H1 (cell line): ENCODE data around the gene CC2D1A. TPM values are rescaled to one million over a fixed set of nuclear protein-coding genes. Genes with fewer than 3 reads are reported as not detected.

Experiments
- CTCF ChIA-PET: fragments of 300-600 bp; sonication (Branson Sonifier 250); formaldehyde crosslinking; loops from one replicate; lab custom pipeline; 2021; ENCODE audit not compliant: partially characterized antibody; lab: Charles Lee
- POLR2A ChIA-PET: fragments of 300-600 bp; sonication (Branson Sonifier 250); formaldehyde crosslinking; loops from one replicate; lab custom pipeline; 2021; ENCODE audit warnings: inconsistent platforms; ENCODE audit not compliant: partially characterized antibody; lab: Charles Lee
- DNase-seq, 2 experiments: peaks; one replicate each; pipeline versions ENCODE4 v3.0.0 to v3.0.0-alpha.2; 2010 to 2022; ENCODE audit warnings: low spot score in 2 of 2, low read depth in 1 of 2, mixed read lengths in 1 of 2
- FAIRE-seq: peaks from 2 replicates; lab custom pipeline; 2011; peaks lifted over from hg19 to GRCh38; lab: Jason Lieb, UNC
- H2AFZ ChIP-seq: 2 replicates; pipeline ENCODE4 v1.8.1; 2012; ENCODE audit warnings: low read length, inconsistent platforms
- H2AK5ac ChIP-seq: 2 replicates; pipeline ENCODE4 v1.6.1; 2013; ENCODE audit warnings: low read depth, low read length
- H2BK120ac ChIP-seq: replicated peaks from 2 replicates; pipeline ENCODE3; 2013; ENCODE audit warnings: low read depth, low read length, inconsistent platforms
- H2BK12ac ChIP-seq: 2 replicates; pipeline ENCODE4 v1.6.1; 2013; ENCODE audit warnings: low read depth, low read length
- H2BK15ac ChIP-seq: 2 replicates; pipeline ENCODE4 v1.6.1; 2013; ENCODE audit warnings: low read length
- H2BK20ac ChIP-seq: 2 replicates; pipeline ENCODE4 v1.6.1; 2013; ENCODE audit warnings: low read length
- H2BK5ac ChIP-seq: 2 replicates; pipeline ENCODE4 v1.6.1; 2013; ENCODE audit warnings: low read depth, low read length
- H3K14ac ChIP-seq: 2 replicates; pipeline ENCODE4 v1.6.1; 2013; ENCODE audit warnings: inconsistent platforms; ENCODE audit not compliant: insufficient read length
- H3K18ac ChIP-seq: 2 replicates; pipeline ENCODE4 v1.6.1; 2013; ENCODE audit warnings: low read length; ENCODE audit errors: extremely low read depth
- H3K23ac ChIP-seq: 2 replicates; pipeline ENCODE4 v1.6.1; 2013; ENCODE audit warnings: inconsistent platforms; ENCODE audit not compliant: insufficient read length
- H3K23me2 ChIP-seq: 2 replicates; pipeline ENCODE4 v1.6.1; 2013; ENCODE audit warnings: low read depth, low read length
- H3K27ac ChIP-seq: 2 replicates; pipeline ENCODE4 v1.6.1; 2011; ENCODE audit warnings: low read depth, low read length, inconsistent platforms
- H3K27me3 ChIP-seq, 4 experiments: replicated peaks in 1 of 4; 1 replicate in 1 of 4; 2 replicates in 3 of 4; pipeline versions ENCODE4 v1.6.1 to v1.8.1; 2011 to 2013; ENCODE audit warnings: low read length in 3 of 4, mild to moderate bottlenecking in 3 of 4, inconsistent platforms in 2 of 4, mixed read lengths in 2 of 4, moderate library complexity in 1 of 4; ENCODE audit not compliant: control insufficient read depth in 3 of 4, insufficient read depth in 3 of 4; ENCODE audit errors: extremely low read depth in 1 of 4
- H3K36me3 ChIP-seq, 4 experiments: 2 replicates each; pipeline versions ENCODE4 v1.6.1 to v1.8.1; 2011 to 2013; ENCODE audit warnings: mild to moderate bottlenecking in 4 of 4, low read length in 3 of 4, moderate library complexity in 2 of 4, control low read depth in 1 of 4, inconsistent platforms in 1 of 4; ENCODE audit not compliant: insufficient read depth in 4 of 4, control insufficient read depth in 2 of 4
- H3K4ac ChIP-seq: replicated peaks from 2 replicates; pipeline ENCODE3; 2013; ENCODE audit warnings: low read length, low read depth, mixed read lengths, inconsistent platforms; ENCODE audit not compliant: insufficient read length
- H3K4me1 ChIP-seq, 4 experiments: replicated peaks in 1 of 4; 1 replicate in 1 of 4; 2 replicates in 3 of 4; pipeline versions ENCODE4 v1.6.1 to v1.8.1; 2011 to 2013; ENCODE audit warnings: low read length in 3 of 4, inconsistent platforms in 2 of 4, mixed read lengths in 1 of 4; ENCODE audit not compliant: insufficient read depth in 4 of 4, control insufficient read depth in 3 of 4
- H3K4me2 ChIP-seq, 2 experiments: 2 replicates each; pipeline versions ENCODE4 v1.6.1 to v1.8.1; 2011 to 2013; ENCODE audit warnings: low read depth in 2 of 2, low read length in 2 of 2, control low read depth in 1 of 2, inconsistent platforms in 1 of 2, mild to moderate bottlenecking in 1 of 2; ENCODE audit not compliant: insufficient read depth in 1 of 2
- H3K4me3 ChIP-seq, 4 experiments: fragments of 200-600, 300-600 bp in 1 of 4; sonication (generic), shearing (Covaris generic), sonication (Bioruptor Twin) in 1 of 4; 2 replicates each; pipeline versions ENCODE4 v1.5.1 to v1.8.1; 2011 to 2016; ENCODE audit warnings: low read length in 4 of 4, low read depth in 3 of 4, control low read depth in 2 of 4, inconsistent platforms in 2 of 4, mild to moderate bottlenecking in 2 of 4, mixed read lengths in 1 of 4, moderate library complexity in 1 of 4; ENCODE audit not compliant: insufficient read depth in 2 of 4; ENCODE audit errors: extremely low read depth in 1 of 4
- H3K56ac ChIP-seq: replicated peaks from 2 replicates; pipeline ENCODE3; 2013; ENCODE audit warnings: low read depth, mild to moderate bottlenecking, mixed read lengths, low read length, inconsistent platforms; ENCODE audit not compliant: insufficient read length
- H3K79me1 ChIP-seq: 2 replicates; pipeline ENCODE4 v1.6.1; 2013; ENCODE audit warnings: low read depth, low read length, control low read depth
- H3K79me2 ChIP-seq, 2 experiments: 2 replicates each; pipeline versions ENCODE4 v1.6.1 to v1.8.1; 2012 to 2013; ENCODE audit warnings: low read length in 2 of 2, mild to moderate bottlenecking in 2 of 2, inconsistent platforms in 1 of 2; ENCODE audit not compliant: insufficient read depth in 2 of 2, control insufficient read depth in 1 of 2
- H3K9ac ChIP-seq, 4 experiments: replicated peaks in 1 of 4; 1 replicate in 1 of 4; 2 replicates in 3 of 4; pipeline versions ENCODE4 v1.6.1 to v1.8.1; 2011 to 2013; ENCODE audit warnings: low read depth in 3 of 4, low read length in 3 of 4, control low read depth in 2 of 4, mild to moderate bottlenecking in 2 of 4, moderate library complexity in 2 of 4, inconsistent platforms in 1 of 4; ENCODE audit errors: extremely low read depth in 1 of 4
- H3K9me3 ChIP-seq, 2 experiments: 2 replicates each; pipeline versions ENCODE4 v1.6.1 to v1.8.1; 2012 to 2013; ENCODE audit warnings: mild to moderate bottlenecking in 2 of 2, moderate library complexity in 2 of 2, control low read depth in 1 of 2, inconsistent platforms in 1 of 2, low read depth in 1 of 2, low read length in 1 of 2, mixed read lengths in 1 of 2; ENCODE audit not compliant: insufficient read depth in 2 of 2
- H4K20me1 ChIP-seq, 2 experiments: replicated peaks in 1 of 2; 2 replicates each; pipeline versions ENCODE3 to v1.8.1; 2011 to 2013; ENCODE audit warnings: inconsistent platforms in 2 of 2, low read length in 2 of 2, mild to moderate bottlenecking in 1 of 2; ENCODE audit not compliant: insufficient read depth in 2 of 2, control insufficient read depth in 1 of 2
- H4K5ac ChIP-seq: 2 replicates; pipeline ENCODE4 v1.6.1; 2013; ENCODE audit warnings: low read length, low read depth, mixed read lengths, inconsistent platforms; ENCODE audit not compliant: insufficient read length
- H4K8ac ChIP-seq: 2 replicates; pipeline ENCODE4 v1.8.0; 2013; ENCODE audit warnings: mild to moderate bottlenecking, moderate library complexity, low read length, inconsistent platforms; ENCODE audit not compliant: insufficient read depth; ENCODE audit errors: extremely low read depth
- H4K91ac ChIP-seq: replicated peaks from 2 replicates; pipeline ENCODE3; 2013; ENCODE audit warnings: low read length, mixed read lengths, inconsistent platforms; ENCODE audit not compliant: insufficient read length
- CBX5 ChIP-seq: fragments of 300-800, 300-1000 bp; sonication (generic); IDR thresholded peaks from 2 replicates; pipeline ENCODE4 v1.7.1; 2016; ENCODE audit warnings: antibody characterized with exemption, low read length, low read depth
- EGR1 ChIP-seq: IDR thresholded peaks from 2 replicates; pipeline ENCODE4 v1.6.1; 2011; ENCODE audit warnings: low read depth, low read length, borderline replicate concordance
- TCF12 ChIP-seq: IDR thresholded peaks from 2 replicates; pipeline ENCODE4 v1.6.1; 2011; ENCODE audit warnings: low read depth, mild to moderate bottlenecking, low read length
- WGBS, 2 experiments: shearing (Covaris generic) in 1 of 2; methylation state at CpG; one replicate each; pipeline versions ENCODE4 v1.1.6 to v1.1.7; 2013 to 2015; ENCODE audit warnings: low lambda C conversion rate in 2 of 2, mixed read lengths in 2 of 2, inconsistent platforms in 1 of 2, low coverage in 1 of 2, missing lambda C conversion rate in 1 of 2; ENCODE audit not compliant: insufficient replicate concordance in 2 of 2, insufficient coverage in 1 of 2, insufficient read length in 1 of 2; ENCODE audit errors: extremely low coverage in 1 of 2, missing lambda C conversion rate in 1 of 2; 5-methylcytosine and 5-hydroxymethylcytosine counted together
- polyA plus RNA-seq, 7 experiments: library from polyadenylated mRNA; depleted of rRNA in 3 of 7; stranded (reverse) in 5 of 7; unstranded in 2 of 7; fragments of >200 nt in 5 of 7; fragments of 200-250 nt in 2 of 7; gene quantifications; 1 replicate in 5 of 7; 2 replicates in 1 of 7; 4 replicates in 1 of 7; pipeline versions ENCODE4 v1.2.1 to v1.2.3, GENCODE V29; 2011 to 2013; ENCODE audit warnings: missing spikeins in 2 of 7, mixed read lengths in 2 of 7
- total RNA-seq: library from RNA; stranded (reverse); fragmentation: NEBNext Ultra II Directional; extraction: Animal tissue kit (Norgen Biotek cat#: 25700); gene quantifications from 2 replicates; pipeline ENCODE4 v1.2.1, GENCODE V29; 2021

The CC2D1A gene
- total and polyA plus RNA-seq, 2 of the 8 experiments (the other 6 are each of a cell fraction or from before 2014, with no cell fraction given), result 12.5 to 33.0 TPM

DNA sequence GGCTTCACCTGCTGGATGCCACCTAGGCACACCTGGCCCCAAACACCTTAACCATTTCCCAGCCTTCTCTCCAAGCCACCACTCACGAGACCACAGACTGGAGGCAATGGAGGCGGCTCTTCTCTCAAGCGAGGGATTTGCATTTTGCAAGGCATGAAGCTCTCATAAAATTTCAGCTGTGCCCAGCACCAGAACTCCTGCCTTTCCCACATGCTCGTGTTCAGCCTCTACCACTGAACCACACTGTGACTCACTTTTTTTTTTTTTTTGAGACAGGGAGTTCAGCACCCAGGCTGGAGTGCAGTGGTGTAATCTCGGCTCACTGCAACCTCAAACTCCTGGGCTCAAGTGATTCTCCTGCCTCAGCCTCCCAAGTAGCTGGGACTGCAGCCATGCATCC is 18.5 kb upstream of the CC2D1A start:
- no peak overlapping the region for H2BK20ac ChIP-seq
- H3K9me3 ChIP-seq, result no peaks in the 10 kb centered on the region
- TF ChIP-seq TCF12 (no peak), EGR1 (no peak), CBX5 (no peak)
- H3K79me1 ChIP-seq, result no peaks in the 10 kb centered on the region
- no peak overlapping the region for H4K5ac ChIP-seq
- FAIRE-seq (no peak), DNase-seq (no peak)
- H2AFZ ChIP-seq, result no peak overlapping the region
- peaks cover 0 to 4% (median 0%) of the 10 kb centered on the region in 4 experiments; a peak in 1 of 7 replicates for H3K4me1 ChIP-seq
- no peaks in the 10 kb centered on the region for H4K20me1 ChIP-seq
- no peak overlapping the region for H3K4me3 ChIP-seq
- H3K56ac ChIP-seq, result no peak overlapping the region
- ChIA-PET POLR2A (interaction anchor here (0.7 kb wide), 1 partner anchor 169 kb away, joined by 5 read pairs; no protein-coding TSS in a partner anchor), CTCF (interaction anchor here (0.6 to 8.7 kb wide), 5 partner anchors 20 to 171 kb away, joined by 3 to 76 read pairs (median 4); partner anchors contain the start of gene PALM3)
- H2BK12ac ChIP-seq, result no peak overlapping the region
- H4K8ac ChIP-seq, result no peak overlapping the region
- no peak overlapping the region for H2AK5ac ChIP-seq
- H3K27ac ChIP-seq, result no peak overlapping the region
- H3K79me2 ChIP-seq, result no peaks in the 10 kb centered on the region
- H3K14ac ChIP-seq, result no peak overlapping the region
- H3K27me3 ChIP-seq, result no peaks in the 10 kb centered on the region
- no peak overlapping the region for H3K18ac ChIP-seq
- H3K23me2 ChIP-seq, result no peaks in the 10 kb centered on the region
- no peak overlapping the region for H2BK120ac ChIP-seq
- H3K4me2 ChIP-seq, result no peak overlapping the region
- H3K23ac ChIP-seq, result no peak overlapping the region
- H2BK15ac ChIP-seq, result no peak overlapping the region
- no peaks in the 10 kb centered on the region for H3K36me3 ChIP-seq
- H2BK5ac ChIP-seq, result no peak overlapping the region
- WGBS, 2 experiments, result 78% methylated on average over 5 of the region's 5 CpGs; no CpG with 5 or more reads in 1 of the 2 experiments
- H3K4ac ChIP-seq, result no peak overlapping the region
- no peak overlapping the region for H4K91ac ChIP-seq
- no peak overlapping the region for H3K9ac ChIP-seq
